HG03097 (cell line): ENCODE results near the gene MRC1.
"Not testable (repeated sequence)": the region's sequence is repeated elsewhere in the genome, so short reads cannot be mapped to it uniquely, and the experiment has no call there.

Experiments used
- ATAC-seq: cut with Tn5 transposase; IDR thresholded peaks from one replicate; pipeline ENCODE4 v1.9.1; 2021; ENCODE audit not compliant: unreplicated experiment, low FRiP score

Gene MRC1

GRCh38 chr10:17888189-17888588 lies 79.0 kb downstream of the MRC1 start:
- ATAC-seq, result no peak

- ATAC-seq, result no peak
Measured at GRCh38 chr10:17891435-17891834, 82.3 kb downstream of the MRC1 start.

GRCh38 chr10:17904564-17904963 lies 95.4 kb downstream of the MRC1 start:
- ATAC-seq, result no peak

- ATAC-seq, result no peak
Measured at GRCh38 chr10:17905491-17905890, 96.3 kb downstream of the MRC1 start.

- ATAC-seq, result no peak
Measured at GRCh38 chr10:17906002-17906401, 96.9 kb downstream of the MRC1 start.

GRCh38 chr10:17907641-17908040 lies 98.5 kb downstream of the MRC1 start:
- no peak for ATAC-seq

- peak; percentile 63 for ATAC-seq
Measured at GRCh38 chr10:17910125-17910789, 101.1 kb downstream of the MRC1 start.

GRCh38 chr10:17912754-17913153 lies 103.6 kb downstream of the MRC1 start:
- ATAC-seq, result no peak

GRCh38 chr10:17913604-17914003 lies 104.5 kb downstream of the MRC1 start:
- ATAC-seq, result no peak

GRCh38 chr10:17914169-17915045 lies 105.3 kb downstream of the MRC1 start:
- no peak for ATAC-seq

- ATAC-seq, result no peak
Measured at GRCh38 chr10:17915181-17915580, 106.0 kb downstream of the MRC1 start.

GRCh38 chr10:17918187-17918903 lies 109.2 kb downstream of the MRC1 start:
- ATAC-seq, result no peak

- ATAC-seq, result no peak
Measured at GRCh38 chr10:17921378-17921777, 112.2 kb downstream of the MRC1 start.

- no peak for ATAC-seq
Measured at GRCh38 chr10:17923728-17924127, 114.6 kb downstream of the MRC1 start.

- ATAC-seq, result no peak
Measured at GRCh38 chr10:17943033-17943745, 134.0 kb downstream of the MRC1 start.

- not testable (repeated sequence) for ATAC-seq
Measured at GRCh38 chr10:17950269-17950668, 141.1 kb downstream of the MRC1 start.

- ATAC-seq, result no peak
Measured at GRCh38 chr10:17950726-17951125, 141.6 kb downstream of the MRC1 start.

- ATAC-seq, result no peak
Measured at GRCh38 chr10:17951868-17952371, 142.8 kb downstream of the MRC1 start, which contains the start of gene SLC39A12. TSS of gene SLC39A12 (plus strand) at chr10:17951918. CDS start at chr10:17953277, 1,359 bp downstream.

- ATAC-seq, result not testable (repeated sequence)
Measured at GRCh38 chr10:17954372-17954771, 145.2 kb downstream of the MRC1 start.

GRCh38 chr10:17954861-17955260 lies 145.7 kb downstream of the MRC1 start:
- ATAC-seq, result no peak
